Ectodermal cell (in vitro differentiated cells): ENCODE results near the gene GHRH.
A peak's percentile ranks its signal among the peaks of the same experiment; 100 is the strongest.

Experiments used
- H3K27ac ChIP-seq: 2 replicates; pipeline ENCODE4 v1.7.0; 2013; ENCODE audit warnings: mild to moderate bottlenecking, low read depth, low read length; ENCODE audit not compliant: insufficient read depth, poor library complexity, severe bottlenecking
- H3K27me3 ChIP-seq: 2 replicates; pipeline ENCODE4 v1.7.0; 2013; ENCODE audit warnings: mild to moderate bottlenecking, low read length; ENCODE audit not compliant: insufficient read depth, control insufficient read depth, poor library complexity, severe bottlenecking
- H3K36me3 ChIP-seq: one replicate; pipeline ENCODE4 v1.7.0; 2013; ENCODE audit warnings: low read length; ENCODE audit not compliant: control insufficient read depth, insufficient read depth
- H3K4me1 ChIP-seq: one replicate; pipeline ENCODE4 v1.7.0; 2013; ENCODE audit warnings: low read length; ENCODE audit not compliant: control insufficient read depth, insufficient read depth
- H3K4me3 ChIP-seq: 2 replicates; pipeline ENCODE4 v1.7.0; 2013; ENCODE audit warnings: low read depth, low read length, control low read depth; ENCODE audit not compliant: insufficient read depth
- H3K9me3 ChIP-seq: 2 replicates; pipeline ENCODE4 v1.7.0; 2013; ENCODE audit warnings: mild to moderate bottlenecking, low read length, moderate library complexity; ENCODE audit not compliant: control insufficient read depth
- WGBS, 2 experiments: methylation state at CpG; one replicate each; pipeline ENCODE4 v1.1.7; 2013; ENCODE audit warnings: missing lambda C conversion rate in 2 of 2; 5-methylcytosine and 5-hydroxymethylcytosine counted together

Gene GHRH

GRCh38 chr20:37263686-37264085 is 2.1 kb upstream of the GHRH start:
- Histone ChIP-seq H3K27ac (no peak overlapping the region), H3K4me1 (peaks cover 31% of the 10 kb centered on the region), H3K9me3 (no peaks in the 10 kb centered on the region), H3K4me3 (no peak overlapping the region), H3K27me3 (no peaks in the 10 kb centered on the region), H3K36me3 (no peaks in the 10 kb centered on the region)
- WGBS, 2 experiments, result 92 to 95% methylated on average over 6 of the region's 6 CpGs

- H3K4me1 ChIP-seq, result peaks cover 35% of the 10 kb centered on the region
- no peak overlapping the region for H3K27ac ChIP-seq
- H3K36me3 ChIP-seq, result no peaks in the 10 kb centered on the region
- no peaks in the 10 kb centered on the region for H3K27me3 ChIP-seq
- 92 to 95% methylated on average over 8 of the region's 8 CpGs for WGBS, 2 experiments
- H3K4me3 ChIP-seq, result no peak overlapping the region
- H3K9me3 ChIP-seq, result no peaks in the 10 kb centered on the region
Observed at GRCh38 chr20:37262505-37262904, 891 bp upstream of the GHRH start.

GRCh38 chr20:37260923-37261322 is 691 bp downstream of the GHRH start:
- no peak overlapping the region for H3K27ac ChIP-seq
- peaks cover 36% of the 10 kb centered on the region for H3K4me1 ChIP-seq
- no peak overlapping the region for H3K4me3 ChIP-seq
- no peaks in the 10 kb centered on the region for H3K27me3 ChIP-seq
- H3K9me3 ChIP-seq, result no peaks in the 10 kb centered on the region
- H3K36me3 ChIP-seq, result no peaks in the 10 kb centered on the region
- 91 to 94% methylated on average over 4 of the region's 4 CpGs for WGBS, 2 experiments

GRCh38 chr20:37259865-37260264 is 1.7 kb downstream of the GHRH start:
- H3K4me1 ChIP-seq, result peaks cover 36% of the 10 kb centered on the region
- 60% methylated on average over 3 of the region's 3 CpGs for WGBS, 2 experiments
- peak overlapping the region; percentile 64 for H3K27ac ChIP-seq
- no peak overlapping the region for H3K4me3 ChIP-seq
- H3K9me3 ChIP-seq, result no peaks in the 10 kb centered on the region
- H3K27me3 ChIP-seq, result no peaks in the 10 kb centered on the region
- no peaks in the 10 kb centered on the region for H3K36me3 ChIP-seq

- peaks cover 36% of the 10 kb centered on the region for H3K4me1 ChIP-seq
- H3K27me3 ChIP-seq, result no peaks in the 10 kb centered on the region
- peak overlapping the region; percentile 64 for H3K27ac ChIP-seq
- no peaks in the 10 kb centered on the region for H3K9me3 ChIP-seq
- no peaks in the 10 kb centered on the region for H3K36me3 ChIP-seq
- no peak overlapping the region for H3K4me3 ChIP-seq
- 29% methylated on average over 11 of the region's 11 CpGs for WGBS, 2 experiments
Observed at GRCh38 chr20:37259031-37259430, 2.6 kb downstream of the GHRH start.

- Histone ChIP-seq H3K27ac (no peak overlapping the region), H3K4me1 (peaks cover 36% of the 10 kb centered on the region), H3K9me3 (no peaks in the 10 kb centered on the region), H3K27me3 (no peaks in the 10 kb centered on the region), H3K36me3 (no peaks in the 10 kb centered on the region), H3K4me3 (no peak overlapping the region)
- 56 to 63% methylated on average over 9 of the region's 9 CpGs for WGBS, 2 experiments
Observed at GRCh38 chr20:37257988-37258387, 3.6 kb downstream of the GHRH start.

- no peak overlapping the region for H3K4me3 ChIP-seq
- peaks cover 36% of the 10 kb centered on the region for H3K4me1 ChIP-seq
- H3K27ac ChIP-seq, result no peak overlapping the region
- H3K36me3 ChIP-seq, result no peaks in the 10 kb centered on the region
- H3K9me3 ChIP-seq, result no peaks in the 10 kb centered on the region
- 86 to 87% methylated on average over 2 of the region's 2 CpGs for WGBS, 2 experiments
- no peaks in the 10 kb centered on the region for H3K27me3 ChIP-seq
Observed at GRCh38 chr20:37257530-37257929, 4.1 kb downstream of the GHRH start.

- Histone ChIP-seq H3K4me3 (no peak overlapping the region), H3K9me3 (no peaks in the 10 kb centered on the region), H3K4me1 (peaks cover 45% of the 10 kb centered on the region), H3K36me3 (no peaks in the 10 kb centered on the region), H3K27ac (no peak overlapping the region), H3K27me3 (no peaks in the 10 kb centered on the region)
- 92 to 94% methylated on average over 11 of the region's 11 CpGs for WGBS, 2 experiments
Observed at GRCh38 chr20:37256286-37256685, 5.3 kb downstream of the GHRH start.

GRCh38 chr20:37254114-37254878 is 7.3 kb downstream of the GHRH start:
- Histone ChIP-seq H3K4me1 (peaks cover 36% of the 10 kb centered on the region), H3K9me3 (no peaks in the 10 kb centered on the region), H3K27me3 (no peaks in the 10 kb centered on the region), H3K4me3 (no peak overlapping the region), H3K36me3 (no peaks in the 10 kb centered on the region), H3K27ac (no peak overlapping the region)
- WGBS, 2 experiments, result 97 to 98% methylated on average over 6 to 7 of the region's 7 CpGs

GRCh38 chr20:37253087-37253486 is 8.5 kb downstream of the GHRH start:
- Histone ChIP-seq H3K27me3 (no peaks in the 10 kb centered on the region), H3K4me3 (no peak overlapping the region), H3K27ac (no peak overlapping the region), H3K9me3 (no peaks in the 10 kb centered on the region), H3K4me1 (peaks cover 24% of the 10 kb centered on the region), H3K36me3 (no peaks in the 10 kb centered on the region)
- 94 to 97% methylated on average over 12 of the region's 12 CpGs for WGBS, 2 experiments
